ENCODE measurements around the gene TEX36. TPM values are rescaled to one million over a fixed set of nuclear protein-coding genes. Genes with fewer than 3 reads are reported as not detected.

TEX36 gene
- total and polyA plus RNA-seq, 2 donors (not counting 1 experiment from before 2014, with no cell fraction given), result not detected

DNA sequence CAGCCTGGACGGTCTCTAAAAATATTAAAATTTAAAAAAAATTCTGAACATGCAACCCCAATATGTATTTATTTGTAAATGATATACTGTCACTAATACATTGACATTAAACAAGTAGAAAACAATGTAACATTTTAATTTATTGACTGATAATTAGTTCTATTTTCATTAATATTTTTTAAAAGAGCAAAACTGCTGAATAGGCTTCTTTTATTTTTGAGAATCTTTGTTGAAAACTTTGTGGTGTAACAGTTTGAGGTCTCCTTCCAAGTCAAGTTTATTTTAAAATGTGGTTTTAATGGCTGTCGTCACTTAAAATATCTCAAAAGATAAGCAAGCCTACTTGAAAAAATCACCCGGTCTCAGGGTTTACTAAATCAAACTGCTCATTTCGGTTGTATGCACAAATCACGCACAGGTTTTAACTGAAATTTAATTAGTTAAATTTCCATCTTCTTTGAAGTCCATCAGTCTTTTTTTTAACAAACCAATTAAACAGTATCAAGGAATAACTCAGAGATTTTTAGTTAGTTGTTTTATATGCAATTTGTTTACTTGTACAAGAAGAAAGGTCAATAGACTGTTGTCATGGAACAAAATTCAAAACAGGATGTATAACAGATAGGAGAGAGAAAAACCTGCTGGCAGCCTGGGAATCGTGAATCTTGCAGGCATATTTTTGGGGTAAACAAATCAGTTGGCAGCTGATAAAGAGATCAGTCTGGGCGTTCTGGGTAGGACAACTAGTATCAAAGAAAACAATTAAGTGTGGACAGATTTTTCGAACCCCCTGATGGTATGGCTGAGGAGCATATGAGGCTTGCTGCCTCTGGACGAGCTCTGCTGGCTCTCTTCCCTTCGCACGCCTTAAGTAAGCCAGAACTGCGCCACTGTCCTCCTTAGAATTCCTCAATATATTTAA is 26.9 kb upstream of the TEX36 start:
- Histone ChIP-seq H3K4me1 (ENCODE audit: control insufficient read depth, extremely low read depth, insufficient read depth, low read length) (peaks cover 2% of the 10 kb centered on the region), H3K27ac (ENCODE audit: insufficient read depth, low read length) (peak overlapping the region; percentile 51), H3K27me3 (ENCODE audit: control insufficient read depth, insufficient read depth, low read length) (no peaks in the 10 kb centered on the region), H2AFZ (ENCODE audit: low read length) (peak overlapping the region; percentile 38), H3K79me2 (ENCODE audit: control insufficient read depth, insufficient read depth, low read length) (no peaks in the 10 kb centered on the region), H3K9ac (ENCODE audit: insufficient read depth, low read length) (no peak overlapping the region), H3K4me2 (ENCODE audit: extremely low read depth, insufficient read depth, low read length) (peak overlapping the region; percentile 77), H3K4me3 (replicated peaks in 1 of 4; ENCODE audit: control extremely low read depth in 1 of 4, insufficient read depth in 1 of 4, low read depth in 3 of 4, low read length in 4 of 4) (peak overlapping the region in 1 of 4 experiments; percentile 18), H3K36me3 (ENCODE audit: control insufficient read depth, insufficient read depth, low read length) (no peaks in the 10 kb centered on the region), H4K20me1 (ENCODE audit: control insufficient read depth, extremely low read depth, insufficient read depth, low read length) (no peaks in the 10 kb centered on the region), H3K9me3 (ENCODE audit: control insufficient read depth, insufficient read depth, low read depth, low read length) (no peaks in the 10 kb centered on the region)
- peak; percentile 26 to 71 for DNase-seq (ENCODE audit: low read depth in 2 of 2)
- TF ChIP-seq, protein P1, sequence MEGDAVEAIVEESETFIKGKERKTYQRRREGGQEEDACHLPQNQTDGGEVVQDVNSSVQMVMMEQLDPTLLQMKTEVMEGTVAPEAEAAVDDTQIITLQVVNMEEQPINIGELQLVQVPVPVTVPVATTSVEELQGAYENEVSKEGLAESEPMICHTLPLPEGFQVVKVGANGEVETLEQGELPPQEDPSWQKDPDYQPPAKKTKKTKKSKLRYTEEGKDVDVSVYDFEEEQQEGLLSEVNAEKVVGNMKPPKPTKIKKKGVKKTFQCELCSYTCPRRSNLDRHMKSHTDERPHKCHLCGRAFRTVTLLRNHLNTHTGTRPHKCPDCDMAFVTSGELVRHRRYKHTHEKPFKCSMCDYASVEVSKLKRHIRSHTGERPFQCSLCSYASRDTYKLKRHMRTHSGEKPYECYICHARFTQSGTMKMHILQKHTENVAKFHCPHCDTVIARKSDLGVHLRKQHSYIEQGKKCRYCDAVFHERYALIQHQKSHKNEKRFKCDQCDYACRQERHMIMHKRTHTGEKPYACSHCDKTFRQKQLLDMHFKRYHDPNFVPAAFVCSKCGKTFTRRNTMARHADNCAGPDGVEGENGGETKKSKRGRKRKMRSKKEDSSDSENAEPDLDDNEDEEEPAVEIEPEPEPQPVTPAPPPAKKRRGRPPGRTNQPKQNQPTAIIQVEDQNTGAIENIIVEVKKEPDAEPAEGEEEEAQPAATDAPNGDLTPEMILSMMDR (conservative IDR thresholded peaks at IDR 0.05 in 1 of 2, IDR thresholded peaks at IDR 0.05 in 1 of 2; ENCODE audit: low read depth in 1 of 2, low read length in 2 of 2), result no peak
- TF ChIP-seq EZH2 (IDR thresholded peaks at IDR 0.05; ENCODE audit: low read length, missing control alignments), result no peak

DNA sequence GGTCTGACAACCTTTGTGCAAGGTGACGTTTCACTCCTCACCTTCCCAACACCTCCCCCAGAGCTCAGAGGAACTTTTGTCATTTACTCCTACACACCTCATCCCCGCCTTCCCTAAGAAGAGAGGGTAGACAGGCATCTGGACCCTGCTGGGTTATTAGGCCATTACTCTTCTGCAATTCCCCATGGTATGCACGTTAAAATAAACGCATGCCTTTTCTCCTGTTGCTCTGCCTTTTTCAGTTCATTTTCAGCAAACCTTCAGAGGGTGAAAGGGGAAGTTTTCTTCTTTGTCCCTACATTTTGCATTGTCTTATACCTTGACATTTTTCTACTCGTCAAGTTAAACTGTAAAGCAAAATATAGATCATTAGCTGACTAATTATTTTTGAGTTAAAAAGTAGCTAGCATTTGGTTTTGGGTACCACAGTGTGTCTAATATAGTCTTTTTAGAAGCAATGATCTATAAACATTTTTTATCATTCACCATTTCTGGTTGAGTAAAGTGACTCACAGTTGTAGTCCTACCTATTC is 26.1 kb upstream of the TEX36 start:
- DNase-seq (ENCODE audit: low read depth in 2 of 2), result no peak
- H3K9me3 ChIP-seq (ENCODE audit: control insufficient read depth, insufficient read depth, low read depth, low read length), result no peaks in the 10 kb centered on the region
- no peak overlapping the region for H3K4me2 ChIP-seq (ENCODE audit: extremely low read depth, insufficient read depth, low read length)
- H4K20me1 ChIP-seq (ENCODE audit: control insufficient read depth, extremely low read depth, insufficient read depth, low read length), result no peaks in the 10 kb centered on the region
- no peak overlapping the region for H3K4me3 ChIP-seq (replicated peaks in 1 of 4; ENCODE audit: control extremely low read depth in 1 of 4, insufficient read depth in 1 of 4, low read depth in 3 of 4, low read length in 4 of 4)
- no peak overlapping the region for H2AFZ ChIP-seq (ENCODE audit: low read length)
- H3K9ac ChIP-seq (ENCODE audit: insufficient read depth, low read length), result no peak overlapping the region
- no peaks in the 10 kb centered on the region for H3K27me3 ChIP-seq (ENCODE audit: control insufficient read depth, insufficient read depth, low read length)
- H3K27ac ChIP-seq (ENCODE audit: insufficient read depth, low read length), result no peak overlapping the region
- no peaks in the 10 kb centered on the region for H3K79me2 ChIP-seq (ENCODE audit: control insufficient read depth, insufficient read depth, low read length)
- no peak for TF ChIP-seq EZH2 (IDR thresholded peaks at IDR 0.05; ENCODE audit: low read length, missing control alignments)
- TF ChIP-seq, protein P1 (conservative IDR thresholded peaks at IDR 0.05 in 1 of 2, IDR thresholded peaks at IDR 0.05 in 1 of 2; ENCODE audit: low read depth in 1 of 2, low read length in 2 of 2), result no peak
- no peaks in the 10 kb centered on the region for H3K36me3 ChIP-seq (ENCODE audit: control insufficient read depth, insufficient read depth, low read length)
- peaks cover 2% of the 10 kb centered on the region for H3K4me1 ChIP-seq (ENCODE audit: control insufficient read depth, extremely low read depth, insufficient read depth, low read length)
